ENCODE results near the gene PHKB.
"Not testable (repeated sequence)": the region's sequence is repeated elsewhere in the genome, so short reads cannot be mapped to it uniquely, and the experiment has no call there.

PHKB gene

GRCh38 chr16:47507701-47508100, 46.6 kb downstream of the PHKB start:
- DNase-seq, result no peak

DNA sequence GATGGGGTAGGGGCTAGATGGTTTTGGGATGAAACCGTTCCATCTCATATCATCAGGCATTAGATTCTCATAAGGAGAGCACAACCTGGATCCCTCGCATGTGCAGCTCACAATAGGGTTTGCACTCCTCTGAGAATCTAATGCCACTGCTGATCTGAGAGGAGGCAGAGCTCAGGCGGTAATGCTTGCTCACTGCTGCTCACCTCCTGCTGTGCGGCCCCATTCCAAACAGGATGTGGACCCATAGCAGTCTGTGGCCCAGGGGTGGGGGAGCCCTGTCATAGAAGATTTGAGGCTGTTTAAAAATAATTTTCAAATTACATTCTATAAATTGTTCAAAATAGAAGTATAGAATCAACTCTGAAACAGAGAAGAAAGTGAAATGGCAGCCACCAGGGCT, 50.8 kb downstream of the PHKB start:
- DNase-seq, result no peak

GRCh38 chr16:47519037-47519436, 57.9 kb downstream of the PHKB start:
- DNase-seq, result peak; percentile 13

GRCh38 chr16:47519546-47519945, 58.4 kb downstream of the PHKB start:
- DNase-seq, result no peak

DNA sequence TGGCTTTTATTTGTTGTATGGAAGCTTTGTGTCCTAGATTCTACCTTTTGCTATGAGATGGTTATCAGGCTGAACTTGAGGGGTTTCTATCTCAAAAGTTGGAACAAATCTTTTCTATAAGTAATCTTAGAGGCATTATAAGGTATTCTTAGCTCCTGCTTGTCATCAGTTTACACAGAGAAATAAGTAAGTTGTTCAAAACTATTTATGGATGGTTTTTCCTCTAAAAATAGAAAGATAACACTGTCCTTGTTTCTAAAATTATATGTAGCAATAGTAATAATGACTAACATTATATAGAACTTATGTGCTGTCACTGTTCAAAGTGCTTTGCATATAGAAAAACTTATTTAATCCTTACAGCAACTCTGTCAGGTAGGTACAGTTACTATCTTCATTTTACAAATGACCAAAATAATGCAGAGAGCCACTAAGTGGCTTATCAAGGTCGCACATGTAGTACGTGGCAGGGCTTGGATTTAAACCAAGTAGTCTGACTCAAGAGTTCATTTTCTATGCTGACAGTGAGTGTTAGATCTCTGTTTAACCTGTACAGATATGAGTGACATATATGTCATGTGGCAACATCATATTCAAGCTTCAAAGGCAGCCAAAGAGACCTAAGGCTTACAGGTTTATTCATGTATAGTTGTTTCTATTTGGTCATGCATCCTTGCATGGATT, 59.0 kb downstream of the PHKB start:
- DNase-seq, result no peak

- DNase-seq, result no peak
Measured at GRCh38 chr16:47523342-47524006, 62.3 kb downstream of the PHKB start.

- DNase-seq, result no peak
Measured at GRCh38 chr16:47524007-47524405, 62.9 kb downstream of the PHKB start.

GRCh38 chr16:47528431-47528830, 67.3 kb downstream of the PHKB start:
- DNase-seq, result no peak

DNA sequence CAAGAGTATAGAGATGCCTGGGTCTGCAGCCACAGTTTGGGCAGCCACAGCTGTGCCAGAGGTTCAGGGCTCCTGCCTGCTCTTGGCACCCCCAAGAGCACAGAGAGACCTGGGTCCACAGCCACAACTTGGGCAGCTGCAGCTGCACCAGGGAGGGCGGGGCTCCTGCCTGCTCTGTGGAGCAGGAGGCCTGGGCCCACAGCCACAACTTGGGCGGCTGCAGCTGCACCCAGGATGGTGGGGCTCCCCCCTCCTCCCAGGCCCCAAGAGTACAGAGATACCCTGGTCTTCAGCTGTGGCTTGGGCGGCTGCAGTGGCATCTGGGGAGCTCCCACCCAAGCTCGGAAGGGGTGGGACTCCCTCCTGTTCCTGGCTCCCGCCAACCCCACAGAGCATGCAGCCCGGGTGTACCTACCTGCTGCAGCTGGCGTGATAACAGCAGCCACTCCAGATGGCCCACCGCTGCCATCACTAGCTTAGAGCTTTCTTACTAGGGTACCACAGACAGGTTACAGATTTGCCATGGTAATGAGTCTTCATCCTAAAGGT, 72.7 kb downstream of the PHKB start:
- no peak for DNase-seq

DNA sequence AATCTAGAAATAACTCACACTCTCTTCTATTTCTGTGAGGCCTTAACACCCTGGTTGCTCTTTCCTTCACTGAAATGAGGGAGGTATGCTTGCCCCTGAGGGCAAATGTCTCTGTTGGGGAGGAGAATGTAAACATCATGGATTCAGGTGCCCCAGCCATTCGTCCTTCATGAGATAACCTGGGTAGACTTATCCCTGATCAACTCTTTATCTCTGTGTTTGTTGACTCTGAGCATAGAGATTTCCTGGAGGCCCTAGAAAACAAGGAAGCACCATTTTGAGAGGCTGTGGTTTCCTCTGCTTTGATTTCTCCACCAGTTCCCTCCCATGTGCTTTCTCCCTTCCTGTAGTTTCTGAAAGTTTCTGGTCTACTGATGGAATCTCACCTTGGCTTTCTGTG, 77.3 kb downstream of the PHKB start:
- DNase-seq, result no peak

DNA sequence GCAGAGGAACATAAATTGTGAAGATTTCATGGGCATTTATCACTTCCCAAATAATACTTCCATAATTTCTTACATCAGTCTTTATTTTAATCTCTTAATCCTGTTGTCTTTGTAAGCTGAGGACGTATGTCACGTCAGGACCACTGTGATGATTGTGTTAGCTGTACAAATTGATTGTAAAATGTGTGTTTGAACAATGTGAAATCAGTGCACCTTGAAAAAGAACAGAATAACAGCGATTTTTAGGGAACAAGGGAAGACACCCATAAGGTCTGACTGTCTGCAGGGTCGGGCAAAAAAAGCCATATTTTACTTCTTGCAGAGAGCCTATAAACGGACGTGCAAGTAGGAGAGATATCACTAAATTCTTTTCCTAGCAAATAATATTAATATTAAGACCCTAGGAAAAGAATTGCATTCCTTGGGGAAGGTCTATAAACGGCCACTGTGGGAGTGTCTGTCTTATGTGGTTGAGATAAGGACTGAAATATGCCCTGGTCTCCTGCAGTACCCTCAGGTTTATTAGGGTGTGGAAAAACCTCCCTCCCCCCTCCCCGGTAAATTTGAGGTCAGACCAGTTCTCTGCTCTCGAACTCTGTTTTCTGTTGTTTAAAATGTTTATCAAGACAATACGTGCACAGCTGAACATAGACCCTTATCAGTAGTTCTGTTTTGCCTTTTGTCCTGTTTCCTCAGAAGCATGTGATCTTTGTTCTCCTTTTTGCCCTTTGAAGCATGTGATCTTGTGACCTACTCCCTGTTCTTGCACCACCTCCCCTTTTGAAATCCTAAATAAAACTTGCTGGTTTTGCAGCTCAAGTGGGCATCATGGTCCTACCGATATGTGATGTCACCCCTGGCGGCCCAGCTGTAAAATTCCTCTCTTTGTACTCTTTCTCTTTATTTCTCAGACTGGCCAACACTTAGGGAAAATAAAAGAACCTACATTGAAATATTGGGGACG, 78.9 kb downstream of the PHKB start:
- not testable (repeated sequence) for DNase-seq

GRCh38 chr16:47541135-47541534, 80.0 kb downstream of the PHKB start:
- not testable (repeated sequence) for DNase-seq

DNA sequence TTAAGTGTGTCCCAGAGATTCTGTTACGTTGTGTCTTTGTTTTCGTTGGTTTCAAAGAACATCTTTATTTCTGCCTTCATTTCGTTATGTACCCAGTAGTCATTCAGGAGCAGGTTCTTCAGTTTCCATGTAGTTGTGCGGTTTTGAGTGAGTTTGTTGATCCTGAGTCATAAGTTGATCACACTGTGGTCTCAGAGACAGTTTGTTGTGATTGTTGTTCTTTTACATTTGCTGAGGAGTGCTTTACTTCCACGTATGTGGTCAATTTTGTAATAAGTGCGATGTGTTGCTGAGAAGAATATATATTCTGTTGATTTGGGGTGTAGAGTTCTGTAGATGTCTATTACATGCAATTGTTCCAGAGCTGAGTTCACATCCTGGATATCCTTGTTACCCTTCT, 83.1 kb downstream of the PHKB start:
- DNase-seq, result not testable (repeated sequence)

- DNase-seq, result not testable (repeated sequence)
Measured at GRCh38 chr16:47551185-47551584, 90.1 kb downstream of the PHKB start.

DNA sequence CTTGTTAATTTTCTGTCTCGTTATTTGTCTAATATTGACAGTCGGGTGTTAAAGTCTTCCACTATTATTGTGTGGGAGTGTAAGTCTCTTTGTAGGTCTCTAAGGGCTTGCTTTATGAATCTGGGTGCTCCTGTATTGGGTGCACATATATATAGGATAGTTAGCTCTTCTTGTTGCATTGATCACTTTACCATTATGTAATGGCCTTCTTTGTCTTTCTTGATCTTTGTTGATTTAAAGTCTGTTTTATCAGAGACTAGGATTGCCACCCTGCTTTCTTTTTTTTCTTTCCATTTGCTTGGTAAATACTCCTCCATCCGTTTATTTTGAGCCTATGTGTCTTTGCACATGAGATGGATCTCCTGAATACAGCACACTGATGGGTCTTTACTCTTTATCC, 90.6 kb downstream of the PHKB start:
- DNase-seq, result not testable (repeated sequence)

- no peak for DNase-seq
Measured at GRCh38 chr16:47553853-47554564, 92.9 kb downstream of the PHKB start.

DNA sequence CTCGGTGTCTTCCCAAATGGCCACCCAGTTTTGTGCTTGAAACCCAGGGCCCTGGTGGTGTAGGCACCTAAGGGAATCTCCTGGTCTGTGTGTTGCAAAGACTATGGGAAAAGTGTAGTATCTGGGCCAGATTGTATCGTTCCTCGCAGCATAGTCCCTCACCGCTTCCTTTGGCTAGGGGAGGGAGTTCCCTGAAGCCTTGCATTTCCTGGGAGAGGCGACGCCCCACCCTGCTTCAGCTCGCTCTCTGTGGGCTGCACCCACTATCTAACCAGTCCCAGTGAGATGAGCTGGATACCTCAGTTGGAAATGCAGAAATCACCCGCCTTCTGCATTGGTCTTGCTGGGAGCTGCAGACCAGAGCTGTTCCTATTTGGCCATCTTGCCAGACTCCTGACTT, 93.5 kb downstream of the PHKB start:
- not testable (repeated sequence) for DNase-seq

DNA sequence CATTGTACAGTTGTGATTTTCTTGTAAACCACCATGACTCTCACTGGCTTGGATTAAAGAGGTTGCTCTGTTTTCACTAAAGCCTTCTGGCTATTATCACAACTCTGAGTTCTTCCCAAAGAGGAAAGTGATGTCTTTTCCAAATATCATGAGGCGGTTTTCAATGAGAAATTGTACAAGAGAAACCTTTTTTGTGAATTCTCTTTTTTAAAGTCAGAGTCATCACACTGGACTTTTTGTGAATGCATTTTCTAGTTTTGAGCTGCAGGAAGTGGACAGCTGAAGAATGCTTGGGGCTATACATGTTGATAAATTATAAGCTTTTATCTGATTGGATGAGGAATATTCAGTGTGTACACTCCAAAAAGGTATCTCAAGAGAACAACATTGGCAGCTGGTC, 100.2 kb downstream of the PHKB start:
- DNase-seq, result no peak

DNA sequence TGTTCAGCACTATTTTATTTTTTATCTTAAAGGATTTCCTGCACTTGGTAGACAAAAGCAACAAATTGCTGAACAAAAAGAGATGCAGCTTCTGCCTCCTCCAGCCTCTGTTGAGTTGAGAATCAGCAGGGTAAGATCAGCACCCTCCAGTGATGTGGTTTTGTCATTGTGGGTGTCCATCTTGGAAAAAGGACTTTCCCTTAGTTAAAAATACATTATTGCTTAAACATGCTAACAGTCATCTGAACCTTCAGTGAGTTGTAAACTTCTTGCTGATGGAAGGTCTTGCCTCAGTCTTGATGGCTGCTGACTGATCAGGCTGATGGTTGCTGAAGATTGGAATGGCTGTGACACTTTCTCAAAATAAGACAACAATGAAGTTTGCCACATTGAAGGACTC, 101.2 kb downstream of the PHKB start:
- DNase-seq, result no peak

- DNase-seq, result peak; percentile 55
Measured at GRCh38 chr16:47565454-47565853, 104.3 kb downstream of the PHKB start.

DNA sequence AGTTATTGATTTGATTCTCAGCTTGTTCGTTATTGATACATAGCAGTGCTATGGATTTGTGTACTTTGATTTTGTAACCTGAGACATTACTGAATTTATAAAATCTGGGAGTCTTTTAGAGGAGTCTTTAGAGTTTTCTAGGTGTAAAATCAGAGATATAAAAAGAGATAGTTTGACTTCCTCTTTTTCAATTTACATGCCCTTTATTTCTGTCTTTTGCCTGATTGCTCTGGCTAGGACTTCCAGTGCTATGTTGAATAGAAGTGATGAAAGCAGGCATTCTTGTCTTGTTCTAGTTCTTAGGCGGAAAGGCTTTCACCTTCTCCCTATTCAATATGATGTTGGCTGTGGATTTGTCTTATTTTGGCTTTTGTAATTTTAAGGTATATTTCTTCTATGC, 106.2 kb downstream of the PHKB start:
- no peak for DNase-seq

- no peak for DNase-seq
Measured at GRCh38 chr16:47568351-47568750, 107.2 kb downstream of the PHKB start.

DNA sequence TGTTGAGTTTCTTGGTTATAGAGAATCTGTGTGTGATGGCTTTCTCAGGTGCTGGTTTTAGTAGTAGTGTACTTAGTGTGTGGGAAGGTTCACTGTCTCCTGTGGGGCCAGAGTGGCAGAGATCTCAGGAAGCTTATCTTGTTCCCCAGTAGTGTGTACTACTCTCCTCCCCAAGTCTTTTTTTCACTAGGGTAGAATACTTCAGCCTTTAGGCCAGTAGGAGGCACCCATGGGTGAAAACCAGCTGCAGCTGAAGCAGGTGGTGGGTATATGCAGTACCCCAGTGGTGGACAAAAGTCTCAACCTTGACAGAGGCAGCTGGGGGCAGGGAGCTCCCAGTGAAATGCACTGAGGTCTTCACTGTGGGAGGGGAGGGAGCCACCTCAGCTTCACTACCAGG, 109.9 kb downstream of the PHKB start:
- DNase-seq, result no peak
